Left renal cortex interstitium (tissue), 4 donors: Measurements from ENCODE around the gene EDN2. TPM values are rescaled to one million over a fixed set of nuclear protein-coding genes. Genes with fewer than 3 reads are reported as not detected.
A peak's percentile ranks its signal among the peaks of the same experiment; 100 is the strongest.

Experiments used
- DNase-seq, 4 donors: peaks; one replicate each; pipeline ENCODE4 v3.0.0-alpha.2; 2013; ENCODE audit warnings: low read depth in 4 of 4, low spot score in 2 of 4, missing footprints in 1 of 4
- polyA plus RNA-seq, 4 donors: library from polyadenylated mRNA; unstranded; fragments of 120-200 nt; gene quantifications; one replicate each; pipeline ENCODE4 v1.2.1, GENCODE V29; 2013; ENCODE audit not compliant: insufficient read length in 4 of 4

Gene EDN2
- polyA plus RNA-seq, 4 donors, result 0.95 to 4.8 (median 3.4) TPM

DNA sequence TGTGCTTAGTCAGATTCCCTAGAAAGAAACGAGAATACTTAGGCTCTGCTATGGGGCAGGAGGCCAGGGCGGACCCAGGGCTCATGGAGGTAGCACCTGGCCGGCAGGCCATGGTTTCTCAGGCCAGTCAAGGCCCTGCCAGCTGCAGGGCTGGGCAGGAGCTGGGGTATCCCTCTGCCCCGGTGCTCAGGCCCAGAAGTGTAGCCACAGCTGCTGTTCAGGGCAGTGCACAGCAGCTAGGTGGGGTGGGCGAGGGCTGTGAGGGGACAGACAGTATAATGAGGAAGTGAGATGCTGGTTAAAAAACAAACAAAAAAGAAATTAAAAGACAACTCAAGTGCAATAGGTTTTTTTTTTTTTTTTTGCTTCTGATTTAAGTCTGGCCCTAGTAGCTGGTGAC is 34.0 kb upstream of the EDN2 start:
- DNase-seq, result no peak

DNA sequence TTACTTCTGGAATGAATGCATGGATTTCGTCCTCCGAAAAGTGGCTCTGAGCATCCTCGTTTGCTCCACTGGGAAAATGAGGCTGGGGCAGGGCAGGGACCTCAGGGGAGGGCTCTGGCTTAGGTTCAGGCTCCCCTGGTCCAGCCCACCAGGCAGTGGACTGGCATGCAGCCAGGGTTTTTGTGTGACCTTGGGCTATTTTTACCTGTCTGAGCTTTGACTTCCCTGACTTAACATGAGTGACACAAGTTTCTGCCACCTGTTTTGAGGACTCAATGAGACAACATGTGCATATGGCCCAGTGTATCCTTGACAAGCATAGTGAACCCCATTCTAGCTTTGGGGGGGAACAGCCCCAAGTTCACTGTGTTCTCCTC is 32.6 kb upstream of the EDN2 start:
- no peak for DNase-seq

DNA sequence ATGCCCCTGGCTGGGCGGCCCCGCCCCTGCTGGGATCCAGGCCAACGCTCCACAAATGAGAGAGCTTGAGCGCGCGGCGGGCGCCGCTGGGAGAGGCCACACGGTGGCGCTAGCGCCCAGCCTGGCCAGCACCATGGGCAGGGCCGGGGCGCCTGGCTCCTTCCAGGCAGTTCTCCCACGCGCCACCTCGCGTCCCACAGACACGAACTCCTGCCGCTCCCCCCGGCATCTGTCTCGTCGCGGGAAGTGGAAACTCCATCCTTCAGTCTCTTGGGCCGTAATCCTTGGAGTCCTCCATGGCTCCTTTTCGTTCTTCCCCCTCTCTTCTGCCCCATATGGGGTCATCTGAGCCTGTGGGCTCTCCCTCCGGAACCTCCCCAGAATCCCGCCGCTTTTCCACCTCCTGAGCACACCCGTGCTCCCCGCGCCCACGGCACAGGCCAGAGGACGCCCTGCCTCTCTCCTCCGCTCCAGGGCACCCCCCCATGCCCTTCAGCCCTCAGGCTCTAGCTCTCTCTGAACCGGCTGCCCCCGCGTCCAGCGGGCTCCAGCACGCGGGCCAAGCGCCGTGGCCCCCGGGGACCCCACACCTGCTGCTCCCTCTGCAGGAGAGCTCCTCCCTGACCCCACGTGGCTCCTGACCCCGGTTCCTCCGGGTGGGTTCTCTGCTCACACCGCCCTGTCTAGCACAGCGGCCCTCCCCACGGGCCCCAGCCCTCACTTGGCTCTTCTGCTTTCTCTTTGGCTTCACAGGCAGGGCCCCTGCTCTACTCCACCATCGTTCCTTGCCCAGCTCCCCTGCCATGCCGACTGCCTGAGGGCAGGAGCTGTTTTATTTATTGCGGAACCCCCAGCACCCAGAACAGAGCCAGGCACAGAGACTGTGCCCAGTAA is 31.9 kb upstream of the EDN2 start:
- DNase-seq, result peak in 3 of 4 donors; percentile 82 to 88 (median 86)

DNA sequence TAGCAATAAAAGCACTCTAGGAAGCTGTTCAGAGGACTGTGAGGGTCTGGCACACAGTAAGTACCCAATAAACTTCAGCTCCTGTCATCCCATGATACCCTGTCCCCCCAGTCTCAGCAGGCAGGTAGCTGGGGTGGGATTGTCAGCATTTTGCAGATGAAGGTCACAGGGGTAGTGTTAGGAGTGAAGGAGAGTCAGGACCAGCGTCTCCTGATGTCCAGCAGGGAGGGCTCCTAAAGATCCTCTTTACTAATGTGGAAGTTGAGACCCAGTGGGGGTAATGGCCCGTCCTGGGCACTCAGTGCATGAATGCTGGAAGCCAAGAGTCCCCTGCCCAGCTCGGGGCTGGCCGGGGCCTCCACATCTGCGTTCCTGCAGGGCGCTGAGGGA is 31.3 kb upstream of the EDN2 start:
- DNase-seq, result no peak

DNA sequence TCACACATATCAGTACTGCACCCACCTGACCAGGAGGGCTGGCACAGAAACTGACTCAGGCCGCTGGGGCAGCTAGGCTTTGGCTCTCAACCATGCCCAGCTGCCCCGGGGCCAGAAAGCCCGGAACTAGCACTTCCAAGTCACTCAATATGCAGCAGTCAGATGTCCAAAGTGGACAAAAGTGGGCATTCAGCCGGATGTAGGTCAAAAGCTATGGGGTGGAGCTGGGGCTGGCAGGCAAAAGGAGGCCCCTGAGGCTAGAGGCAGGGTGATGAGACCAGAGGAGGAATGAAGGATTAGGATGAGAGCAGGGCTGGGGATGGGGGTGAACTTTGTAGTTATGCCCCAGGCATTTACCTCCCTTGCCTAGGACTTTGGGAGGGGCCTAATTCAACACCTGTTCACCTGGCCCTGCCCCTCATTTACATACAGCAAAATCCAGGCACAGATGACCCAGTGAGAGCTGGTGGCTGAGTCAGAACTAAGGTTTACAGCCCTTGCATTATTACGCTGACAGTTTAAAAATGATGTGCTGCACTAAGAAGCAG is 30.7 kb upstream of the EDN2 start:
- DNase-seq, result no peak

DNA sequence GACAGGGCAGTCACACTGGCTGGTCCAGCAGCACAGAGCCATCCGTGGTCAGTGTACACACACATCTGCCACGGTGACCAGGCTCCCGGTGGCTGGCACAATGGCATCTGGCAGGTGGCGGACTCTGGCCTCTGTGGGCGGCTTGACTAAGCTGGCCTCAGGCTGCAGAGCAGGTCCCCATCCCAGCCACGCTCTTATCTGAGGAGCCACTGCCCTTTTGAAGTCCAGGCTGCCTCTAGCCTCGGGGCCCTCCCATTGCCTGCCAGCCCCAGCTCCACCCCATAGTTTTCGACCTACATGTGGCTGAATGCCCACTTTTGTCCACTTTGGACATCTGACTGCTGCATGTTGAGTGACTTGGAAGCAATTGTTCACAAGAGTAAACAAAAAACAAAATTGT is 29.9 kb upstream of the EDN2 start:
- no peak for DNase-seq

DNA sequence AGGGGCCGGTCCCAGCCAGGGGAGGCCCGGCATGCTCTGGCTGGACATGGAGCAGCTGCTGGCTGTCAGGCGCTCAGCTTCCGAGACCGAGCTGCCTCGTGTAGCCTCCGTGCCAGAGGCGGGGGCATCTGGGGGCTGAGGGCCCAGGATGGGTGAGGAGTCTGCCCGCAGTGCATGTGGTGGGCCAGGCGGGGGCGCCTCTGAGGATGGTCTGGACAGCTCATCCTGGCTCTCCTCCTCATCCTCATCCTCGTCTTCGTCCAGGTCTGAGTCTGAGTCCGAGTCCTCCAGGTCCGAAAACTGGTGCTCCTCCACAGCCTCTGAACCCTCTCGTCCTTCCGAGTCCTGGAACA is 28.9 kb upstream of the EDN2 start:
- no peak for DNase-seq

DNA sequence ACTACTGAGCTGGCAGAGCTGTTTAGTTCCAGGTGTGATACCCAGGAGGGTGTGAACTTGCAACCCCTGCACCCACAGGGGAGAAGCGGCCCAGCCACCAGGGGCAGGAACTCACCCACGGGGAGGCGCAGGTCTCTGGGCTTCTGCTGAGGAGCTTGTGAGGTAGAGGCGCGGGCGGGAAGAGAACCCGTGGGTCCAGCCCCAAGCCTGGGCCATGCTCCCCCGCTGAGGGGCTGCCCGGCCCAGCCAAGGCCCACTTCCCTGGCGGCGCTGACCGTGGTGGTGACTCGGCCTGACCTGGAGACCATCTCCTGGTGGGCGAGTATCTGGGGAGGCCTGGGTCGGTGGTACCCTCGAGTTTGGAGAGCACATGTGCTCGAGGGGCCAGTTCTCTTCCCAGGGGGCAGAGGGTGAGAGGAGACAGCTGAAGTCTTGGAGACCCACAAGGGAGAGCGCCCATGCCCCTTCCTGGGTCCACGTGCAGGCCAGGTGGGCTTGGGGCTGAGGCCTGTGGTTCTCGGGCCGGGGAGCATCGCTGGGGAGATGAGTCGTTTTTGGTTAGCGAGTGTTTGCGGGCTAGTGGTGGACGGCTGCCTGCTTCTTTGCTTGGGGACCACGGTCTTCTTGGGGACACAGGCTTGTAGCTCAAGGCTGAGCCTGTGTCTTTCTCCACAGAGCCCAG is 28.4 kb upstream of the EDN2 start:
- no peak for DNase-seq

DNA sequence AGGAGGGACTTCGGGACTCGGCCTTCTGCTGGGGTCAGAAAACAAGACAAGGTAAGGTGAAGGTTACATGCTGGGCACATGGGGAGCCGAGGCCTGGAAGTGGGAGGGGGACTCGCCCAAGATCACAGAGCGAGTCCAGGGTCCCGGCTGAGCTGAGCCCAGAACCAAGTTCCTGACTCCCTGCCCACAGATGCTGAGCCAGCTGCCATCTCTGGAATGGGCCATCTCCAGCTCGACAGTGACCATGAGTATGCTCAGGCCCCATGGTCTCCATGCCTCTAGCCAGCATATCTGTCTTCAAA is 26.7 kb upstream of the EDN2 start:
- DNase-seq, result no peak

DNA sequence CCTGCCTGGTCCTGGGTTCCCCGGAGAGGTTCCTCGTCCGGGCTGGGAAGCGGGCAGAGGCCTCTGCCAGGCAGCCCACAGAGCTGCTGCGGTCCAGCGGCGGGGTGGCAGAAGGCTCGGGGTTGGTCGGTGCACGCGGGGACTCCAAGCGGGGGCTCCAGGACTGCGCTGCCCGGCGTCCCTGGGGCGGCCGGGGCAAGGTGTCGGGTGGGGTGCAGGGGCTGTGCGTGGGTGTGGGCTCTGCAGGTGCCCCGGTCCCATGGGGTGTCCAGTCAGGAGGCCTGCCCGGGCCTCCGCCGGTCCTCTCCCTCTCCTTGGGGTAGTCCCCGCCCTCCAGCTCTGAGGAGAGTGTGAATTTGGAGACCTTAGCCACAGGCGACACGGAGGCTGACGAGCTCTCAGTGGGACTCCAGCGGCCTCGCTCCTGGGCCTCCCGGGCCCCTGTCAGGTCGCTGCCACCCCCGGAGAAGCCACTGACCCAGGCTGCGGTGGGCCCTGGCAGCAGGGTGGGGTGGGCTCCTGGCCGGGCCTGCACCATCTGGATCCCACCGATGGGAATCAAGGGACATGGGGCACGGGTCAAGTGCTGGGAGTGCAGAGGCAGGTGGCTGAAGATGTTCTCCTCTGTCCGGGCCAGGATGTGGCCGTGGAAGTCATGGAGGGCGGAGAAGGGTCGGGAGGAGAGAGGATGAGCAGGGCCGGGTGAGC is 26.2 kb upstream of the EDN2 start:
- DNase-seq, result no peak

DNA sequence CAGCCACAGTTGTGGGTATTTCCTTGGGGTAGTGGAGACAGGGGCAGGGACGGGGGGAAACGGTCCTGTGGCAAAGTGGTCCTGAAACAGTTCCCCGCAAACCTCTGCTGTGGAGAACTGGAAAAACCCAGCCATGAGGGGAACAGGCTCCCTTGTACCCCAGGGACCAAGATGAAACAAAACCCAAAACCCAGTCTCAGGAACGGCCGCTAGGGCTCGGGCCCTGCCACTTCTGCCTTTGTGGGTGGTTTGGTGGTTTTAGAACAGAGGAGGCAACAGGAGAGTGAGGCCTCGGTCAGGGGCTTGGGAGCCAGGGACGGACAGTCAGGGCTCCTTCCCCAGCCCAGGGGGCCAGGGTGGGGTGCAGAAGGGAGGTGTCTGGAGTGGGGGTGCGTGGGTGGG is 24.8 kb upstream of the EDN2 start:
- DNase-seq, result no peak

DNA sequence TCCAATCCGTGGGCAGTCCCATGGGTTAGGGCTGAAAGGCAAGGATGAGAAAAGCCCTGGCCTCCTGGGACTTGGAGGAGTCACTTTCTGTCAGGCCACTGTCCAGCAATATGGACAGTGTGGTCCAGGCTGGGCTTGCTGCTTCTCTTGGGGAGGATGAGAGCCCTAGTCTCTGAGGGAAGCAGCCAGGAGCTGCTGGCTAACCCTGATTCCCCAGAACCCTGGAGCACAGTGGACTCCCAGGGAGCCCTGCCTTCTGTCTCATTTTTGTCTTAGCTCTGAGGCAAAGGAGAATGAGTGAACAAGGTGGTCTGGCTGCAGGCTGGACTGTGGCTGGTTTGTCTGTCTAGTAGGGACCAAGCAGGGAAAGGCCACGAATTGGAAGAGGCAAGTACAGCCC is 23.8 kb upstream of the EDN2 start:
- no peak for DNase-seq

DNA sequence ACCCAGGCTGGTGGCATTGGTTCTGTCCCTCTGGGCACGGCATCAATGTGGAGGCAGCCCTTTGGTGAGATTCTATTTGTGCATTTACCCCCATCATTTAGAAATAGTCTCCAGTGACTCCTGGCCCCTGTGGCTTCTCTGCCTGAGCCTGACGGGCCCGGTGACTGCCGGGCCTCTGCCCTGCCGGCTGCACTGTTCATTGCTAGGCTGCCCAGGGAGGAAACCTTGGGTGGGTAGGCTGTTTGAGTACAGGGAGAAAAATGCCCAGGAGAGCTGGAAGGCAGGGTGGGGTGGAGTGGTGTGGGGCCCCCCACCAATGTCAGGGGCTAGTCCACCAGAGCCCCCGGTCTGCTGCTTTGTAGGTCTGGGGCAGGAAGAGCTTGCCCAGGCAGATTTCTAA is 23.4 kb upstream of the EDN2 start:
- no peak for DNase-seq

DNA sequence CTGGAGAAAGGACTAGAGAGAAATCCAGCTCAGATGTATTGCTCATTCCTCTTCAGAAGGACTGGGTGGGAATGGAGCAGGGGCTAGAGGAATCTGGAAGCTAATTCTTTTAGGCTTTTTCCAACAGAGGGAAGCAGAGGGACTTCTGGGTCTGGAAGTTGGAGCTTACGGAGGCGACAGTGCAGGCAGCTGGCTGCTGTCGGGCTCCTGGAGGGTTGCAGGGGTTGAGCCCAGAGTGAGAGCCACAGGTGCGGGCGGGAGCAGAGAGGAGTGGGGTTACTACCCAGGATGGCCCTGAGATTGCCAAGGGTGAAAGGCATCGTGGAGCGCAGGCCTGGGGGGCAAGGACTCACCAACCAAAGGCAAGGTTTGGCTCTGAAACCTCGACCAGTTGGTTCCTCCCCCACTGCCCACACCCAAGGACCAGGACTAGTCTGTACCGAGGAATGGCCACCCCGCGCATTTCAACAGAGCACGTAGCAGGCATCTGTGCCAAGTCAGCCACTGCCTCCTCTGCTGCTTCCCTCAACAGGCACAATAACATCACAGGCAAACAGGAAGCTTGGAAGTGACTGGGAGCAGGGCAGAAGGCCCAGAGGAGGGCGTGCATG is 22.7 kb upstream of the EDN2 start:
- no peak for DNase-seq

DNA sequence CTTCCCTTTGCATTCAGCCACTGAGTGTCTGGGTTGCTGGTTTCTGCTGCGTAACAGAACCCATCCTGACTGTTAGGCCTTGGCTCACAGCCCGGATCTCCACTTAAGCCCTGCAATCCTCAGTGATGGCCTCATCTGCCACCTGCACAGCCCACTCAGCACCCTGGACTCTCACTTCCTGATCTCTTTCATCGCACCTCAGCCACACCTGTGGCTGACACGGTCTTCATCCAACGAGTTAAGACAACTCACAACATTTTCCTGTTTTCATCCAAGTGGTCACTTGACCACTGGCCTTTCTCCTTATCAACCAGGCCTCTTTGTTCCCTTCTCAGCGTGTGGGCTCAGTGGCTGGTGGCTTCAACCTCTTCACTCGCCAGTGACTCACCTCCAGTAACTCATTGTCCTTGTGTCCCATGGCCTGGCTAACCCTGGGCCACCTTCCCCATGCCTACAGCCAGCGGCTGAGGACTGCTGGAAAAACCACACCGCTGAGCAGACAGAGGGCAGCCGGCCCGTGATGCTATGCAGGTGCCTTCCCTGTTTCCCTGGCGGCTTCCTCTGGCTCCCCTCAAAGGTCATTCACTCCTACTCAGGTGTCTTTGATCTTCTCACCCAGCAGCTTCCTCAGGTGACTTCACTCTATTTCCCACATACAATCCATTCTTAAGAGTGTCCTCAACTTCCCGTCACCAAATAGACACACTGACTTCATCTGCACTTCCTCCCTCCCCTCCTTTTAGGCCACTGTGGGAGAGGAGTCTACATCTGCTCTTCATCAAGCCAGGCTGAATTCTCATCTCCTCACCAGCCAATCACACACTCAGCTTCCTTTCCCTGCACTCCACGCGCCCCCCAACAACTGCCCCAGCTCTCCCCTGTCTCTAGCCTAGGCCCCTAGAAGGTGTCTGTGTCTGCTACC is 19.9 kb upstream of the EDN2 start:
- no peak for DNase-seq

DNA sequence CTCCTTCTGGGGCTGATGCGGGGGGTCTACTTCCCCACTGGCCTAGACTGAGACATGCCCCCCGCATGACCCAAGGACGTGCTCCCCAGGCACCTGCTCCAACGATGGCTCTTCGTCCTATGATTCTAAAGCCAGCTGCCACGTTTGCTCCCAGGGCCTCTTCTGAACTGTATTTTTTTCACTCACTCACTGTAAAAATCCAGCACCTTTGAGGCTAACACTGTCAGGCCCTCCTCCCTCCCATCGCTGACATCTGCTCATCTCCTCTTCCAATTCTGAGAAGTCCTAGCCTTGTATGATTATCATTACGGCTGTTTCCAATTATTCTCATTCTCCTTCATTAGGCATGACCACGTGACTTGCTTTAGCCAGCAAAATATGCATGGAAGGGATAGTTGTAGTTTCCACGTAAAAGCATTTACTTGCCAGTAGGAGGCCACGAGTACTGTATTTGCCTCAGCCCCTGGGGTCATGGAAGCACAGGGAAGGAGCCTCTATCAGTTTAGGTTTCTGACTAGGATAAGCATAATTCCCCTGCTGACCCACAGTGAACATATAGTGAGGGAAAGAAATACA is 19.1 kb upstream of the EDN2 start:
- no peak for DNase-seq

DNA sequence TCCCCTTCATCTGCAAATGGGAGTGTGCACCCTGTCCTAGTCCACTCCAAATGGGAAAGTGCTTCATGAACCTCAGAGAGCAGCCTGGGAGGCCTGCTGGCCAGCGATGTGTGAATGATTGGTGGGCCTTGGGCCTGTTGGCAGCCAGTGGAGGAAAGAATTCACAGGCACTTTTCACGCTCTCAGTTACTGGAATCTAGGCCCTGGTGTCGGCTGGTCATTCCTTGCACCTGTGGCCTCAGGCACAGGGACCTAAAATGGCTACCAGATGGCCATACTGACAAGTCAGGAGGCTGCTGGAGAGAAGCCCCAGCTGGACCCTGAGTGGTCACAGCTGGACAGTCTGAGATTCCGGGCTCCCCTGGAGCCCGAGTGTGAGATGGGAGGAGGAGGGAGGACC is 18.4 kb upstream of the EDN2 start:
- no peak for DNase-seq

DNA sequence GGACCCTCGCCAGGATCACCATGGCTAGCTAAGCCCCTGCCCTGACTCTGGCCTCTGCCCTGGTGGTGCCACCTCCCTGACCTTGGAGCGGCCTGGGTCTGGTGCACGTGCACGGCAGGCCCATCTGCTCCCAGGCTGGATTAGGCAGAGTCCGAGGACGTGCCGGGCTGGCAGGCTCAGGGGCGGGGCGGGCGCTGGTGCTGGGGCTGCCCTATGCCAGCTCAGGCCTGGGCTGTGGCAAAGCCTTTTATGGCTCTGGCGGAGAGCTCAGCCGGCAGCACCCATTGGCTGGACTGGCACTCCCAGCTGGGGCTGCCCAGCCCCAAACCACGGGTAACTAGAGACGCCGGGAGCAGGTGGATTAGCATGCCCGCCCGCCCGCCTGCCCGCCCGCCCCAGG is 17.1 kb upstream of the EDN2 start:
- no peak for DNase-seq

DNA sequence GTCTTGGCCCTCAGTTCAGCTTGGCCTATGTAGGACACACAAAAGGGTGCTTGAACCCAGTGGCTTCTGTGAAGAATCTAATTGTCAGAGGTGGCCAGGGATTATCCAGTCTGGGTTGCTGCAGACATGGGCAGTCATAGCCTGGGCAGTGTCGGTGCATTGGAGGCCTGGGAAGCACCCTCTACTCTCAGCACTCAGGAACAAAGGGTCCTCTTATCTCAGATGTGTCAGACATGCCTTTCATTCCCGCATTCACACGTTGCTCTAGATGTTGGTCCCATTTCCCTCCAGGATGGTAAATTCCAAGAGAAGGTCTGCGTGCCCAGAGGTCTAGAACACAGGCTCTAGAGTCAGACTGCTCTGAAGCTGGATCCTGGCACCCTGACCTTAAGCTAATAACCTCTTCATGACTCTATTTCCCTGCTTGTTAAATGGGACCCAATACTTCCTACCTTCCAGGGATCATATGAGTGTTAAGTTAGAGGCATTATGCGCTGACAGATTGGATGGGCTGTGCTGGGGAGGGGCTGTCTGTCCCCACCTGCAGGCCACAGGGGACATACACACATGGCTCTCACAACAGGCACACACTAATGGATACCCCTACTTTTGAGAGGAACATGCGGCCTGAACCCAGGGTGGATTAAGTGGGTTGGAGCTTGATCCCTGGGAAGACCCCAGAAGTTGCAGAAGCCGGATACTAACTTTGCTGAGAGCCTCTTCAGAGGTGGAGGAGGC is 16.5 kb upstream of the EDN2 start:
- DNase-seq, result no peak
